ENCODE measurements around the gene PARS2.
"Not testable (repeated sequence)": the region's sequence is repeated elsewhere in the genome, so short reads cannot be mapped to it uniquely, and the experiment has no call there.

Gene PARS2

GRCh38 chr1:54800041-54800898, 35.9 kb upstream of the PARS2 start:
- DNase-seq (ENCODE audit: low read depth) = no peak

GRCh38 chr1:54798769-54799641, 34.7 kb upstream of the PARS2 start:
- no peak for DNase-seq (ENCODE audit: low read depth)

- DNase-seq (ENCODE audit: low read depth) = no peak
These were observed 33.9 kb upstream of the PARS2 start for GRCh38 chr1:54798206-54798605.

- DNase-seq (ENCODE audit: low read depth) = no peak
These were observed 32.6 kb upstream of the PARS2 start for GRCh38 chr1:54796902-54797301.

GRCh38 chr1:54795841-54796468, 31.6 kb upstream of the PARS2 start:
- no peak for DNase-seq (ENCODE audit: low read depth)

GRCh38 chr1:54795356-54795665, 31.0 kb upstream of the PARS2 start:
- no peak for DNase-seq (ENCODE audit: low read depth)

- DNase-seq (ENCODE audit: low read depth) = no peak
These were observed 30.4 kb upstream of the PARS2 start for GRCh38 chr1:54794451-54795355.

- no peak for DNase-seq (ENCODE audit: low read depth)
These were observed 28.5 kb upstream of the PARS2 start for GRCh38 chr1:54792686-54793282.

- peak; percentile 43 for DNase-seq (ENCODE audit: low read depth)
These were observed 27.7 kb upstream of the PARS2 start for GRCh38 chr1:54791880-54792522.

- DNase-seq (ENCODE audit: low read depth) = no peak
These were observed 24.1 kb upstream of the PARS2 start for GRCh38 chr1:54788459-54788858.

GRCh38 chr1:54787604-54788003, 23.3 kb upstream of the PARS2 start:
- DNase-seq (ENCODE audit: low read depth) = no peak

- no peak for DNase-seq (ENCODE audit: low read depth)
These were observed 22.5 kb upstream of the PARS2 start for GRCh38 chr1:54786778-54787177.

GRCh38 chr1:54784066-54784465, 19.7 kb upstream of the PARS2 start:
- no peak for DNase-seq (ENCODE audit: low read depth)

GRCh38 chr1:54782588-54782987, 18.3 kb upstream of the PARS2 start:
- no peak for DNase-seq (ENCODE audit: low read depth)

GRCh38 chr1:54782156-54782555, 17.8 kb upstream of the PARS2 start:
- no peak for DNase-seq (ENCODE audit: low read depth)

- no peak for DNase-seq (ENCODE audit: low read depth)
These were observed 16.9 kb upstream of the PARS2 start for GRCh38 chr1:54781023-54781723.

- no peak for DNase-seq (ENCODE audit: low read depth)
These were observed 13.1 kb upstream of the PARS2 start for GRCh38 chr1:54777431-54777830.

GRCh38 chr1:54777011-54777410, 12.7 kb upstream of the PARS2 start:
- DNase-seq (ENCODE audit: low read depth) = no peak

- DNase-seq (ENCODE audit: low read depth) = not testable (repeated sequence)
These were observed 11.8 kb upstream of the PARS2 start for GRCh38 chr1:54775828-54776721.

Data from stimulated activated CD8-positive, alpha-beta memory T cell treated with anti-CD3 and anti-CD28 coated beads, Interleukin-4, amount 100 ng/mL, for 24 hours (primary cell).